Lower leg skin (tissue), 4 donors: ENCODE data around the gene PNPLA6. TPM values are rescaled to one million over a fixed set of nuclear protein-coding genes. Genes with fewer than 3 reads are reported as not detected.

Experiments
- DNase-seq, 2 donors: peaks; one replicate each; pipeline ENCODE4 v3.0.0-alpha.2; 2019; ENCODE audit warnings: low spot score in 2 of 2
- H3K4me3 ChIP-seq: fragments of 200-600 bp; sonication (generic); 2 replicates; pipeline ENCODE4 v1.5.1; 2017; ENCODE audit warnings: mild to moderate bottlenecking, low read depth; ENCODE audit not compliant: poor library complexity, severe bottlenecking
- CTCF ChIP-seq, 3 donors: fragments of 450-650 bp; IDR thresholded peaks; one replicate each; pipeline ENCODE4 v1.5.1; 2016; ENCODE audit warnings: antibody characterized with exemption in 3 of 3, mild to moderate bottlenecking in 3 of 3, moderate library complexity in 2 of 3
- POLR2A ChIP-seq, 2 donors: fragments of 450-650 bp; IDR thresholded peaks; one replicate each; pipeline ENCODE4 v1.6.1; 2016 to 2017; ENCODE audit warnings: antibody characterized with exemption in 2 of 2, mild to moderate bottlenecking in 1 of 2, moderate library complexity in 1 of 2
- WGBS, 2 donors: methylation state at CpG; one replicate each; pipeline ENCODE4 v1.1.5; 2018; 5-methylcytosine and 5-hydroxymethylcytosine counted together
- intact Hi-C: fragments of 100-400 bp; cut with DNase I; formaldehyde crosslinking; loops from one replicate; pipeline ENCODE4 v1.15.0; 2023; ENCODE audit warnings: low total_unique reads
- total RNA-seq, 4 donors: library from RNA; depleted of rRNA; stranded (reverse); fragments of >200 nt; gene quantifications; one replicate each; pipeline ENCODE4 v1.1.0, GENCODE V29; 2016

The PNPLA6 gene
- total RNA-seq, 4 donors from 2014 or later = 58.3 to 89.8 (median 71.0) TPM

GRCh38 chr19:7492558-7492957 lies 43.0 kb upstream of the PNPLA6 start:
- no peak for DNase-seq
- TF ChIP-seq CTCF (IDR thresholded peaks at IDR 0.05) (no peak), POLR2A (IDR thresholded peaks at IDR 0.05) (no peak)
- no peak overlapping the region for H3K4me3 ChIP-seq
- 68 to 85% methylated on average over 11 of the region's 11 CpGs for WGBS, 2 donors
- intact Hi-C loops = no loop called here

GRCh38 chr19:7494416-7495098 lies 41.0 kb upstream of the PNPLA6 start:
- DNase-seq = no peak
- TF ChIP-seq CTCF (IDR thresholded peaks at IDR 0.05) (no peak), POLR2A (IDR thresholded peaks at IDR 0.05) (no peak)
- WGBS, 2 donors = 41 to 44% methylated on average over 13 of the region's 13 CpGs
- no peak overlapping the region for H3K4me3 ChIP-seq
- intact Hi-C loops = no loop called here

GRCh38 chr19:7497292-7497691 lies 38.2 kb upstream of the PNPLA6 start:
- WGBS, 2 donors = 67 to 78% methylated on average over 7 of the region's 7 CpGs
- TF ChIP-seq CTCF (IDR thresholded peaks at IDR 0.05) (no peak), POLR2A (IDR thresholded peaks at IDR 0.05) (no peak)
- intact Hi-C loops = no loop called here
- DNase-seq = no peak
- H3K4me3 ChIP-seq = no peak overlapping the region

GRCh38 chr19:7500811-7501450 lies 34.6 kb upstream of the PNPLA6 start:
- TF ChIP-seq POLR2A (IDR thresholded peaks at IDR 0.05) (no peak), CTCF (IDR thresholded peaks at IDR 0.05) (no peak)
- H3K4me3 ChIP-seq = no peak overlapping the region
- 2 to 8% methylated on average over 33 to 86 of the region's 93 CpGs for WGBS, 2 donors
- intact Hi-C loops = no loop called here
- DNase-seq = no peak

- intact Hi-C loops = no loop called here
- 59 to 63% methylated on average over 2 of the region's 2 CpGs for WGBS, 2 donors
- no peak overlapping the region for H3K4me3 ChIP-seq
- no peak for DNase-seq
- no peak for TF ChIP-seq CTCF (IDR thresholded peaks at IDR 0.05)
- TF ChIP-seq POLR2A (IDR thresholded peaks at IDR 0.05) = no peak
Measured at GRCh38 chr19:7502552-7502951, 33.0 kb upstream of the PNPLA6 start.
